Fibroblast of the conjunctiva (primary cell): ENCODE data around the gene SARDH.

Source experiments
- DNase-seq: peaks from one replicate; pipeline ENCODE4 v3.0.0-alpha.2; 2010; ENCODE audit warnings: low read depth

SARDH gene

GRCh38 chr9:133733421-133733795, 4.7 kb downstream of the SARDH start:
- DNase-seq, result no peak

GRCh38 chr9:133732639-133733408, 5.3 kb downstream of the SARDH start:
- DNase-seq, result no peak

- no peak for DNase-seq
Measured at GRCh38 chr9:133731876-133732638, 6.1 kb downstream of the SARDH start.

GRCh38 chr9:133730994-133731715, 7.0 kb downstream of the SARDH start:
- DNase-seq, result no peak

- no peak for DNase-seq
Measured at GRCh38 chr9:133729617-133730281, 8.4 kb downstream of the SARDH start.

- no peak for DNase-seq
Measured at GRCh38 chr9:133728856-133729616, 9.1 kb downstream of the SARDH start.

GRCh38 chr9:133727876-133728441, 10.2 kb downstream of the SARDH start:
- no peak for DNase-seq

- DNase-seq, result no peak
Measured at GRCh38 chr9:133727277-133727875, 10.8 kb downstream of the SARDH start.

GRCh38 chr9:133726401-133727276, 11.5 kb downstream of the SARDH start:
- no peak for DNase-seq

- DNase-seq, result no peak
Measured at GRCh38 chr9:133725886-133726285, 12.3 kb downstream of the SARDH start.

- DNase-seq, result no peak
Measured at GRCh38 chr9:133718563-133719315, 19.4 kb downstream of the SARDH start.

- DNase-seq, result no peak
Measured at GRCh38 chr9:133717113-133718031, 20.8 kb downstream of the SARDH start.

- no peak for DNase-seq
Measured at GRCh38 chr9:133716564-133717112, 21.5 kb downstream of the SARDH start.

- no peak for DNase-seq
Measured at GRCh38 chr9:133715866-133716563, 22.1 kb downstream of the SARDH start.

GRCh38 chr9:133715295-133715865, 22.8 kb downstream of the SARDH start:
- no peak for DNase-seq

GRCh38 chr9:133714606-133715294, 23.4 kb downstream of the SARDH start:
- DNase-seq, result peak; percentile 35
